ENCODE data around the gene LYZL6. TPM values are rescaled to one million over a fixed set of nuclear protein-coding genes. Genes with fewer than 3 reads are reported as not detected.
"Not testable (repeated sequence)": the region's sequence is repeated elsewhere in the genome, so short reads cannot be mapped to it uniquely, and the experiment has no call there.

The LYZL6 gene
- total and polyA plus RNA-seq, 2 experiments from 2014 or later, result not detected

GRCh38 chr17:35900280-35900679, 43.2 kb downstream of the LYZL6 start:
- H3K4me1 ChIP-seq (ENCODE audit: low read depth), result no peaks in the 10 kb centered on the region
- no peaks in the 10 kb centered on the region for H3K9me3 ChIP-seq (ENCODE audit: low read depth)
- H3K4me3 ChIP-seq, result no peak overlapping the region
- H3K27me3 ChIP-seq, result no peaks in the 10 kb centered on the region
- no peaks in the 10 kb centered on the region for H3K36me3 ChIP-seq
- no peak overlapping the region for H3K27ac ChIP-seq
- no peak for DNase-seq (ENCODE audit: low read depth in 1 of 2, low spot score in 1 of 2)
- no peak for TF ChIP-seq CTCF (IDR thresholded peaks at IDR 0.05; ENCODE audit: low read depth, low read length)

- no peaks in the 10 kb centered on the region for H3K9me3 ChIP-seq (ENCODE audit: low read depth)
- no peak for TF ChIP-seq CTCF (IDR thresholded peaks at IDR 0.05; ENCODE audit: low read depth, low read length)
- no peaks in the 10 kb centered on the region for H3K27me3 ChIP-seq
- H3K4me3 ChIP-seq, result no peak overlapping the region
- peak in 1 of 2 donors; percentile 45 for DNase-seq (ENCODE audit: low read depth in 1 of 2, low spot score in 1 of 2)
- no peaks in the 10 kb centered on the region for H3K36me3 ChIP-seq
- no peaks in the 10 kb centered on the region for H3K4me1 ChIP-seq (ENCODE audit: low read depth)
- H3K27ac ChIP-seq, result no peak overlapping the region
Measured at GRCh38 chr17:35898283-35899070, 45.0 kb downstream of the LYZL6 start.

GRCh38 chr17:35897772-35898171, 45.7 kb downstream of the LYZL6 start:
- not testable (repeated sequence) for H3K4me3 ChIP-seq; H3K9me3 ChIP-seq (ENCODE audit: low read depth); H3K4me1 ChIP-seq (ENCODE audit: low read depth); DNase-seq (ENCODE audit: low read depth in 1 of 2, low spot score in 1 of 2); H3K36me3 ChIP-seq; H3K27me3 ChIP-seq; H3K27ac ChIP-seq

GRCh38 chr17:35895636-35896587, 47.6 kb downstream of the LYZL6 start:
- H3K27me3 ChIP-seq, result no peaks in the 10 kb centered on the region
- no peaks in the 10 kb centered on the region for H3K9me3 ChIP-seq (ENCODE audit: low read depth)
- H3K36me3 ChIP-seq, result no peaks in the 10 kb centered on the region
- no peak for TF ChIP-seq CTCF (IDR thresholded peaks at IDR 0.05; ENCODE audit: low read depth, low read length)
- no peak overlapping the region for H3K4me3 ChIP-seq
- H3K4me1 ChIP-seq (ENCODE audit: low read depth), result no peaks in the 10 kb centered on the region
- DNase-seq (ENCODE audit: low read depth in 1 of 2, low spot score in 1 of 2), result peak in 1 of 2 donors; percentile 94
- no peak overlapping the region for H3K27ac ChIP-seq

- Histone ChIP-seq H3K27me3 (no peaks in the 10 kb centered on the region), H3K27ac (no peak overlapping the region), H3K9me3 (ENCODE audit: low read depth) (no peaks in the 10 kb centered on the region), H3K4me1 (ENCODE audit: low read depth) (peaks cover 7% of the 10 kb centered on the region), H3K36me3 (no peaks in the 10 kb centered on the region), H3K4me3 (no peak overlapping the region)
- TF ChIP-seq CTCF (IDR thresholded peaks at IDR 0.05; ENCODE audit: low read depth, low read length), result no peak
- DNase-seq (ENCODE audit: low read depth in 1 of 2, low spot score in 1 of 2), result no peak
Measured at GRCh38 chr17:35894206-35894605, 49.3 kb downstream of the LYZL6 start.
